ENCODE results near the gene RGS6.

RGS6 gene

DNA sequence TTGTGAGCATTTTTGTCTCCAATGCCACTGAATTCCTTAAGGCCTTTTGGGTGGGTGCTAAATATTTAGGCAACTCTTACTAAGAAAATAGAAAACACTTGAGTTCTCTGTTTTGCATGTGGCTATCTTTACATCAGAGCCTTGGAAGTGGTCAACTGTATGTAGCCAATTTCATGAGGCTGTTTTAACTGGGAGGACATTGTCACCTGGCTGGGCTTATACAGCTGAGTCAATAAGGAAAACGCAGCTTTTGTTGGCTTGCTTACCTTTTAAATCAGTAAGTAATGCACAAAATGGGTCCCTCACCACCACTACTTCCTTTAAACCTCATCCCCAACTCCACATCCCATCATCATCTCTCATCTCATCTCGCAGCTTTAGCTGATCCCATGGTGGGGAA is 194.3 kb downstream of the RGS6 start:
- no peaks in the 10 kb centered on the region for H3F3A ChIP-seq (ENCODE audit: control insufficient read depth, insufficient read depth)
- no peaks in the 10 kb centered on the region for H3K79me2 ChIP-seq (ENCODE audit: control insufficient read depth, low read length)
- H3K4me1 ChIP-seq (ENCODE audit: control insufficient read depth, low read length): no peaks in the 10 kb centered on the region
- no peak overlapping the region for H3K4me2 ChIP-seq (ENCODE audit: low read length)
- H3K27ac ChIP-seq (ENCODE audit: low read depth, low read length): no peak overlapping the region
- no peak overlapping the region for H3K4me3 ChIP-seq (ENCODE audit: low read length)
- H3K9me2 ChIP-seq (replicated peaks; ENCODE audit: control insufficient read depth, low read length): no peaks in the 10 kb centered on the region
- H3K27me3 ChIP-seq (ENCODE audit: control insufficient read depth, low read length): peaks cover 21% of the 10 kb centered on the region
- TF ChIP-seq EZH2phosphoT487 (IDR thresholded peaks at IDR 0.05; ENCODE audit: borderline replicate concordance, low read length): no peak
- no peaks in the 10 kb centered on the region for H3K9me3 ChIP-seq (ENCODE audit: control insufficient read depth, insufficient read depth, low read length)
- no peaks in the 10 kb centered on the region for H4K20me1 ChIP-seq (ENCODE audit: control insufficient read depth, insufficient read depth, low read depth, low read length)
- no peaks in the 10 kb centered on the region for H3K36me3 ChIP-seq (ENCODE audit: control insufficient read depth, low read length)

DNA sequence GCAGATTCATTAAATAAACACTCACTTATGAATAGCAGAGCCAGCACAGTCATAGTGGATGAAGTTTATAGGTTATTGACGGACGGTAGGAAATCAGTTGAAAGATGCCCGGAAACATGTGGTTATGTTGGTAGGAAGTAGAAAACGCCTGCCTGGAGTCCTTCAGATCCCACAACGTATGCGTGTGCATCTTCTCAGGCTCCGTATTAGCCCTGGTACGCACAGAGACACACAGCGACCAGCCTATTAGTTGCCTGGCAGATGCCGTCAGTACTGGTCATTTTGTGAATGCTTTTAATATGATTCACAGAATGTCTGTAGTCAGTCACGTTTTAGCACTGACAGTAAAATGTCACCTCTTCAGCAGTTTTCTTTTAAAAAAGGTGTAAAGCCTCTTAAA is 196.4 kb downstream of the RGS6 start:
- H3K4me3 ChIP-seq (ENCODE audit: low read length): no peak overlapping the region
- no peak for TF ChIP-seq CTCF (IDR thresholded peaks at IDR 0.05; ENCODE audit: low read depth, low read length, poor library complexity, severe bottlenecking)
- 0 out of 2 replicates have a peak, but pooled peaks have one; percentile 54 for TF ChIP-seq EZH2phosphoT487 (IDR thresholded peaks at IDR 0.05; ENCODE audit: borderline replicate concordance, low read length)
- no peaks in the 10 kb centered on the region for H3K4me1 ChIP-seq (ENCODE audit: control insufficient read depth, low read length)
- H3K9me2 ChIP-seq (replicated peaks; ENCODE audit: control insufficient read depth, low read length): no peaks in the 10 kb centered on the region
- H3K27me3 ChIP-seq (ENCODE audit: control insufficient read depth, low read length): peaks cover 21% of the 10 kb centered on the region
- H3K36me3 ChIP-seq (ENCODE audit: control insufficient read depth, low read length): no peaks in the 10 kb centered on the region
- no peaks in the 10 kb centered on the region for H3K9me3 ChIP-seq (ENCODE audit: control insufficient read depth, insufficient read depth, low read length)
- H3K27ac ChIP-seq (ENCODE audit: low read depth, low read length): no peak overlapping the region
- no peaks in the 10 kb centered on the region for H3F3A ChIP-seq (ENCODE audit: control insufficient read depth, insufficient read depth)
- no peak overlapping the region for H3K4me2 ChIP-seq (ENCODE audit: low read length)
- no peaks in the 10 kb centered on the region for H4K20me1 ChIP-seq (ENCODE audit: control insufficient read depth, insufficient read depth, low read depth, low read length)
- H3K79me2 ChIP-seq (ENCODE audit: control insufficient read depth, low read length): no peaks in the 10 kb centered on the region

- Histone ChIP-seq H3K27ac (ENCODE audit: low read depth, low read length) (no peak overlapping the region), H3F3A (ENCODE audit: control insufficient read depth, insufficient read depth) (no peaks in the 10 kb centered on the region), H4K20me1 (ENCODE audit: control insufficient read depth, insufficient read depth, low read depth, low read length) (no peaks in the 10 kb centered on the region), H3K4me2 (ENCODE audit: low read length) (no peak overlapping the region), H3K4me1 (ENCODE audit: control insufficient read depth, low read length) (no peaks in the 10 kb centered on the region), H3K9me3 (ENCODE audit: control insufficient read depth, insufficient read depth, low read length) (no peaks in the 10 kb centered on the region), H3K27me3 (ENCODE audit: control insufficient read depth, low read length) (peaks cover 21% of the 10 kb centered on the region), H3K9me2 (replicated peaks; ENCODE audit: control insufficient read depth, low read length) (no peaks in the 10 kb centered on the region), H3K4me3 (ENCODE audit: low read length) (no peak overlapping the region), H3K79me2 (ENCODE audit: control insufficient read depth, low read length) (no peaks in the 10 kb centered on the region), H3K36me3 (ENCODE audit: control insufficient read depth, low read length) (no peaks in the 10 kb centered on the region)
- no peak for TF ChIP-seq CTCF (IDR thresholded peaks at IDR 0.05; ENCODE audit: low read depth, low read length, poor library complexity, severe bottlenecking)
- no peak for TF ChIP-seq EZH2phosphoT487 (IDR thresholded peaks at IDR 0.05; ENCODE audit: borderline replicate concordance, low read length)
Measured at GRCh38 chr14:72129291-72129690, 197.1 kb downstream of the RGS6 start.

GRCh38 chr14:72141084-72141483 is 208.9 kb downstream of the RGS6 start:
- no peaks in the 10 kb centered on the region for H3K9me2 ChIP-seq (replicated peaks; ENCODE audit: control insufficient read depth, low read length)
- no peaks in the 10 kb centered on the region for H3K79me2 ChIP-seq (ENCODE audit: control insufficient read depth, low read length)
- TF ChIP-seq EZH2phosphoT487 (IDR thresholded peaks at IDR 0.05; ENCODE audit: borderline replicate concordance, low read length) (no peak), CTCF (IDR thresholded peaks at IDR 0.05; ENCODE audit: low read depth, low read length, poor library complexity, severe bottlenecking) (no peak)
- no peaks in the 10 kb centered on the region for H3F3A ChIP-seq (ENCODE audit: control insufficient read depth, insufficient read depth)
- H3K27ac ChIP-seq (ENCODE audit: low read depth, low read length): no peak overlapping the region
- H3K27me3 ChIP-seq (ENCODE audit: control insufficient read depth, low read length): no peaks in the 10 kb centered on the region
- no peaks in the 10 kb centered on the region for H3K4me1 ChIP-seq (ENCODE audit: control insufficient read depth, low read length)
- no peak overlapping the region for H3K4me2 ChIP-seq (ENCODE audit: low read length)
- no peaks in the 10 kb centered on the region for H3K9me3 ChIP-seq (ENCODE audit: control insufficient read depth, insufficient read depth, low read length)
- no peak overlapping the region for H3K4me3 ChIP-seq (ENCODE audit: low read length)
- H4K20me1 ChIP-seq (ENCODE audit: control insufficient read depth, insufficient read depth, low read depth, low read length): no peaks in the 10 kb centered on the region
- H3K36me3 ChIP-seq (ENCODE audit: control insufficient read depth, low read length): no peaks in the 10 kb centered on the region

Data from DOHH2 (cell line).